ENCODE measurements around the gene NPC1.

The NPC1 gene

GRCh38 chr18:23548719-23549118 lies 37.6 kb downstream of the NPC1 start:
- H3K36me3 ChIP-seq (ENCODE audit: control insufficient read depth, insufficient read depth, low read length) = peaks cover 3% of the 10 kb centered on the region
- no peak overlapping the region for H3K9ac ChIP-seq (ENCODE audit: low read length)
- H3K4me3 ChIP-seq (ENCODE audit: low read length) = no peak overlapping the region
- no peak overlapping the region for H3K27ac ChIP-seq (ENCODE audit: low read depth, low read length)
- H3K27me3 ChIP-seq (ENCODE audit: control insufficient read depth, insufficient read depth, low read length) = no peaks in the 10 kb centered on the region
- H3K4me1 ChIP-seq (ENCODE audit: control insufficient read depth, insufficient read depth, low read length) = no peaks in the 10 kb centered on the region

GRCh38 chr18:23548275-23548674 lies 38.0 kb downstream of the NPC1 start:
- no peak overlapping the region for H3K27ac ChIP-seq (ENCODE audit: low read depth, low read length)
- H3K4me3 ChIP-seq (ENCODE audit: low read length) = no peak overlapping the region
- H3K27me3 ChIP-seq (ENCODE audit: control insufficient read depth, insufficient read depth, low read length) = no peaks in the 10 kb centered on the region
- H3K9ac ChIP-seq (ENCODE audit: low read length) = no peak overlapping the region
- peaks cover 8% of the 10 kb centered on the region for H3K36me3 ChIP-seq (ENCODE audit: control insufficient read depth, insufficient read depth, low read length)
- H3K4me1 ChIP-seq (ENCODE audit: control insufficient read depth, insufficient read depth, low read length) = no peaks in the 10 kb centered on the region

- no peaks in the 10 kb centered on the region for H3K27me3 ChIP-seq (ENCODE audit: control insufficient read depth, insufficient read depth, low read length)
- H3K4me1 ChIP-seq (ENCODE audit: control insufficient read depth, insufficient read depth, low read length) = no peaks in the 10 kb centered on the region
- H3K27ac ChIP-seq (ENCODE audit: low read depth, low read length) = no peak overlapping the region
- H3K4me3 ChIP-seq (ENCODE audit: low read length) = no peak overlapping the region
- H3K9ac ChIP-seq (ENCODE audit: low read length) = no peak overlapping the region
- peaks cover 9% of the 10 kb centered on the region for H3K36me3 ChIP-seq (ENCODE audit: control insufficient read depth, insufficient read depth, low read length)
Measured at GRCh38 chr18:23547846-23548245, 38.5 kb downstream of the NPC1 start.

- no peak overlapping the region for H3K27ac ChIP-seq (ENCODE audit: low read depth, low read length)
- H3K4me3 ChIP-seq (ENCODE audit: low read length) = no peak overlapping the region
- no peaks in the 10 kb centered on the region for H3K27me3 ChIP-seq (ENCODE audit: control insufficient read depth, insufficient read depth, low read length)
- no peak overlapping the region for H3K9ac ChIP-seq (ENCODE audit: low read length)
- peaks cover 11% of the 10 kb centered on the region for H3K36me3 ChIP-seq (ENCODE audit: control insufficient read depth, insufficient read depth, low read length)
- no peaks in the 10 kb centered on the region for H3K4me1 ChIP-seq (ENCODE audit: control insufficient read depth, insufficient read depth, low read length)
Measured at GRCh38 chr18:23547306-23547705, 39.0 kb downstream of the NPC1 start.

- Histone ChIP-seq H3K4me3 (ENCODE audit: low read length) (no peak overlapping the region), H3K27me3 (ENCODE audit: control insufficient read depth, insufficient read depth, low read length) (no peaks in the 10 kb centered on the region), H3K27ac (ENCODE audit: low read depth, low read length) (no peak overlapping the region), H3K9ac (ENCODE audit: low read length) (no peak overlapping the region), H3K4me1 (ENCODE audit: control insufficient read depth, insufficient read depth, low read length) (no peaks in the 10 kb centered on the region), H3K36me3 (ENCODE audit: control insufficient read depth, insufficient read depth, low read length) (peaks cover 13% of the 10 kb centered on the region)
Measured at GRCh38 chr18:23545247-23545789, 41.0 kb downstream of the NPC1 start.

GRCh38 chr18:23542461-23542860 lies 43.8 kb downstream of the NPC1 start:
- Histone ChIP-seq H3K9ac (ENCODE audit: low read length) (no peak overlapping the region), H3K36me3 (ENCODE audit: control insufficient read depth, insufficient read depth, low read length) (peaks cover 34% of the 10 kb centered on the region), H3K4me1 (ENCODE audit: control insufficient read depth, insufficient read depth, low read length) (no peaks in the 10 kb centered on the region), H3K4me3 (ENCODE audit: low read length) (no peak overlapping the region), H3K27ac (ENCODE audit: low read depth, low read length) (no peak overlapping the region), H3K27me3 (ENCODE audit: control insufficient read depth, insufficient read depth, low read length) (no peaks in the 10 kb centered on the region)

GRCh38 chr18:23541349-23542093 lies 44.8 kb downstream of the NPC1 start:
- no peak overlapping the region for H3K4me3 ChIP-seq (ENCODE audit: low read length)
- no peaks in the 10 kb centered on the region for H3K27me3 ChIP-seq (ENCODE audit: control insufficient read depth, insufficient read depth, low read length)
- no peak overlapping the region for H3K27ac ChIP-seq (ENCODE audit: low read depth, low read length)
- H3K4me1 ChIP-seq (ENCODE audit: control insufficient read depth, insufficient read depth, low read length) = no peaks in the 10 kb centered on the region
- peaks cover 39% of the 10 kb centered on the region for H3K36me3 ChIP-seq (ENCODE audit: control insufficient read depth, insufficient read depth, low read length)
- H3K9ac ChIP-seq (ENCODE audit: low read length) = no peak overlapping the region

GRCh38 chr18:23540867-23541266 lies 45.4 kb downstream of the NPC1 start:
- Histone ChIP-seq H3K9ac (ENCODE audit: low read length) (no peak overlapping the region), H3K27me3 (ENCODE audit: control insufficient read depth, insufficient read depth, low read length) (no peaks in the 10 kb centered on the region), H3K27ac (ENCODE audit: low read depth, low read length) (no peak overlapping the region), H3K36me3 (ENCODE audit: control insufficient read depth, insufficient read depth, low read length) (peaks cover 41% of the 10 kb centered on the region), H3K4me1 (ENCODE audit: control insufficient read depth, insufficient read depth, low read length) (no peaks in the 10 kb centered on the region), H3K4me3 (ENCODE audit: low read length) (no peak overlapping the region)

GRCh38 chr18:23539911-23540525 lies 46.3 kb downstream of the NPC1 start:
- H3K36me3 ChIP-seq (ENCODE audit: control insufficient read depth, insufficient read depth, low read length) = peaks cover 48% of the 10 kb centered on the region
- H3K27me3 ChIP-seq (ENCODE audit: control insufficient read depth, insufficient read depth, low read length) = no peaks in the 10 kb centered on the region
- no peak overlapping the region for H3K4me3 ChIP-seq (ENCODE audit: low read length)
- no peak overlapping the region for H3K9ac ChIP-seq (ENCODE audit: low read length)
- H3K4me1 ChIP-seq (ENCODE audit: control insufficient read depth, insufficient read depth, low read length) = no peaks in the 10 kb centered on the region
- H3K27ac ChIP-seq (ENCODE audit: low read depth, low read length) = no peak overlapping the region

- H3K4me1 ChIP-seq (ENCODE audit: control insufficient read depth, insufficient read depth, low read length) = no peaks in the 10 kb centered on the region
- no peak overlapping the region for H3K9ac ChIP-seq (ENCODE audit: low read length)
- no peak overlapping the region for H3K4me3 ChIP-seq (ENCODE audit: low read length)
- H3K27ac ChIP-seq (ENCODE audit: low read depth, low read length) = no peak overlapping the region
- peaks cover 52% of the 10 kb centered on the region for H3K36me3 ChIP-seq (ENCODE audit: control insufficient read depth, insufficient read depth, low read length)
- no peaks in the 10 kb centered on the region for H3K27me3 ChIP-seq (ENCODE audit: control insufficient read depth, insufficient read depth, low read length)
Measured at GRCh38 chr18:23539296-23539695, 47.0 kb downstream of the NPC1 start.

GRCh38 chr18:23538870-23539269 lies 47.4 kb downstream of the NPC1 start:
- no peak overlapping the region for H3K27ac ChIP-seq (ENCODE audit: low read depth, low read length)
- H3K27me3 ChIP-seq (ENCODE audit: control insufficient read depth, insufficient read depth, low read length) = no peaks in the 10 kb centered on the region
- no peaks in the 10 kb centered on the region for H3K4me1 ChIP-seq (ENCODE audit: control insufficient read depth, insufficient read depth, low read length)
- H3K4me3 ChIP-seq (ENCODE audit: low read length) = no peak overlapping the region
- H3K9ac ChIP-seq (ENCODE audit: low read length) = no peak overlapping the region
- H3K36me3 ChIP-seq (ENCODE audit: control insufficient read depth, insufficient read depth, low read length) = peaks cover 56% of the 10 kb centered on the region

GRCh38 chr18:23538001-23538400 lies 48.3 kb downstream of the NPC1 start:
- Histone ChIP-seq H3K36me3 (ENCODE audit: control insufficient read depth, insufficient read depth, low read length) (peaks cover 51% of the 10 kb centered on the region), H3K27ac (ENCODE audit: low read depth, low read length) (no peak overlapping the region), H3K4me1 (ENCODE audit: control insufficient read depth, insufficient read depth, low read length) (no peaks in the 10 kb centered on the region), H3K4me3 (ENCODE audit: low read length) (no peak overlapping the region), H3K9ac (ENCODE audit: low read length) (no peak overlapping the region), H3K27me3 (ENCODE audit: control insufficient read depth, insufficient read depth, low read length) (no peaks in the 10 kb centered on the region)

GRCh38 chr18:23537274-23537673 lies 49.0 kb downstream of the NPC1 start:
- no peak overlapping the region for H3K4me3 ChIP-seq (ENCODE audit: low read length)
- H3K9ac ChIP-seq (ENCODE audit: low read length) = no peak overlapping the region
- no peak overlapping the region for H3K27ac ChIP-seq (ENCODE audit: low read depth, low read length)
- H3K27me3 ChIP-seq (ENCODE audit: control insufficient read depth, insufficient read depth, low read length) = no peaks in the 10 kb centered on the region
- peaks cover 53% of the 10 kb centered on the region for H3K36me3 ChIP-seq (ENCODE audit: control insufficient read depth, insufficient read depth, low read length)
- H3K4me1 ChIP-seq (ENCODE audit: control insufficient read depth, insufficient read depth, low read length) = no peaks in the 10 kb centered on the region
